ENCODE results near the gene RPTOR. TPM values are rescaled to one million over a fixed set of nuclear protein-coding genes. Genes with fewer than 3 reads are reported as not detected.

The RPTOR gene
- total RNA-seq, 1 donor, result 27.9 TPM

GRCh38 chr17:80584176-80584905 is 39.7 kb downstream of the RPTOR start:
- no peaks in the 10 kb centered on the region for H3K36me3 ChIP-seq (ENCODE audit: insufficient read depth, low read length)
- TF ChIP-seq CTCF (IDR thresholded peaks at IDR 0.05; ENCODE audit: extremely low read depth, low read depth, low read length), result no peak
- no peaks in the 10 kb centered on the region for H3K9me3 ChIP-seq (ENCODE audit: low read depth, low read length)
- H2AFZ ChIP-seq (ENCODE audit: low read length), result no peak overlapping the region
- peaks cover 54% of the 10 kb centered on the region for H4K20me1 ChIP-seq (ENCODE audit: insufficient read depth, low read length)
- no peak overlapping the region for H3K4me2 ChIP-seq (ENCODE audit: insufficient read depth, low read length)
- H3K4me3 ChIP-seq (ENCODE audit: insufficient read depth, low read length), result no peak overlapping the region
- H3K4me1 ChIP-seq (ENCODE audit: insufficient read depth, low read length), result peaks cover 10% of the 10 kb centered on the region
- peak; percentile 87 for DNase-seq (ENCODE audit: insufficient read length, low spot score, missing footprints)
- no peaks in the 10 kb centered on the region for H3K27me3 ChIP-seq (ENCODE audit: insufficient read depth, low read length)
- H3K27ac ChIP-seq (ENCODE audit: low read depth, low read length), result peak overlapping the region; percentile 48
- H3K79me2 ChIP-seq (ENCODE audit: insufficient read depth, low read length), result peaks cover 68% of the 10 kb centered on the region

GRCh38 chr17:80585890-80586845 is 41.5 kb downstream of the RPTOR start:
- DNase-seq (ENCODE audit: insufficient read length, low spot score, missing footprints), result no peak
- H3K27me3 ChIP-seq (ENCODE audit: insufficient read depth, low read length), result no peaks in the 10 kb centered on the region
- no peak overlapping the region for H3K4me3 ChIP-seq (ENCODE audit: insufficient read depth, low read length)
- peaks cover 53% of the 10 kb centered on the region for H4K20me1 ChIP-seq (ENCODE audit: insufficient read depth, low read length)
- H3K4me2 ChIP-seq (ENCODE audit: insufficient read depth, low read length), result no peak overlapping the region
- no peaks in the 10 kb centered on the region for H3K9me3 ChIP-seq (ENCODE audit: low read depth, low read length)
- no peaks in the 10 kb centered on the region for H3K36me3 ChIP-seq (ENCODE audit: insufficient read depth, low read length)
- peaks cover 18% of the 10 kb centered on the region for H3K4me1 ChIP-seq (ENCODE audit: insufficient read depth, low read length)
- H3K27ac ChIP-seq (ENCODE audit: low read depth, low read length), result no peak overlapping the region
- no peak overlapping the region for H2AFZ ChIP-seq (ENCODE audit: low read length)
- H3K79me2 ChIP-seq (ENCODE audit: insufficient read depth, low read length), result peaks cover 71% of the 10 kb centered on the region
- TF ChIP-seq CTCF (IDR thresholded peaks at IDR 0.05; ENCODE audit: extremely low read depth, low read depth, low read length), result no peak

GRCh38 chr17:80586846-80587228 is 42.2 kb downstream of the RPTOR start:
- H3K4me2 ChIP-seq (ENCODE audit: insufficient read depth, low read length), result no peak overlapping the region
- H3K4me1 ChIP-seq (ENCODE audit: insufficient read depth, low read length), result peaks cover 18% of the 10 kb centered on the region
- H3K79me2 ChIP-seq (ENCODE audit: insufficient read depth, low read length), result peaks cover 76% of the 10 kb centered on the region
- H3K4me3 ChIP-seq (ENCODE audit: insufficient read depth, low read length), result no peak overlapping the region
- no peak overlapping the region for H3K27ac ChIP-seq (ENCODE audit: low read depth, low read length)
- H2AFZ ChIP-seq (ENCODE audit: low read length), result no peak overlapping the region
- H3K27me3 ChIP-seq (ENCODE audit: insufficient read depth, low read length), result no peaks in the 10 kb centered on the region
- no peak for DNase-seq (ENCODE audit: insufficient read length, low spot score, missing footprints)
- H4K20me1 ChIP-seq (ENCODE audit: insufficient read depth, low read length), result peaks cover 51% of the 10 kb centered on the region
- TF ChIP-seq CTCF (IDR thresholded peaks at IDR 0.05; ENCODE audit: extremely low read depth, low read depth, low read length), result no peak
- no peaks in the 10 kb centered on the region for H3K36me3 ChIP-seq (ENCODE audit: insufficient read depth, low read length)
- H3K9me3 ChIP-seq (ENCODE audit: low read depth, low read length), result no peaks in the 10 kb centered on the region
